ENCODE results near the gene FOXR1.

The FOXR1 gene

GRCh38 chr11:118998388-118998717 lies 26.8 kb downstream of the FOXR1 start:
- no peak for TF ChIP-seq CTCF (IDR thresholded peaks at IDR 0.05)

DNA sequence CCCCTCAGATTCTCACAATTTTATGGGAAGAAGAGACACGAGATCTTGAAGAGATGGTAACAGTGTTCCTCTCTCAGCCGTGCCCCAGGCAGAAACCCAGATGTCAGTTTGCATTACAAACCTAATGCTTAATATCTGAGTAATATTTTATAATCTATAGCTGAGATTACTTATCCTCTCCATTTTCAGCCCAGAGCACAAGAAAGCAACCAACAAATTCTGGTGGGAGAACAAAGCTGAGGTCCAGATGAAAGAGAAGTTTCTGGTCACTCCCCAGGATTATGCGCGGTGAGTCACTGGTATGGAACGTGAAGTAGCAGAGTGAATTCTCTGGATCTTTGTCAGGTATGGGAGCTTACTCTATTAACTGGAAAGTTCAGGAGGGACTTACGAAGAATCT lies 27.3 kb downstream of the FOXR1 start:
- TF ChIP-seq CTCF (IDR thresholded peaks at IDR 0.05) = no peak

DNA sequence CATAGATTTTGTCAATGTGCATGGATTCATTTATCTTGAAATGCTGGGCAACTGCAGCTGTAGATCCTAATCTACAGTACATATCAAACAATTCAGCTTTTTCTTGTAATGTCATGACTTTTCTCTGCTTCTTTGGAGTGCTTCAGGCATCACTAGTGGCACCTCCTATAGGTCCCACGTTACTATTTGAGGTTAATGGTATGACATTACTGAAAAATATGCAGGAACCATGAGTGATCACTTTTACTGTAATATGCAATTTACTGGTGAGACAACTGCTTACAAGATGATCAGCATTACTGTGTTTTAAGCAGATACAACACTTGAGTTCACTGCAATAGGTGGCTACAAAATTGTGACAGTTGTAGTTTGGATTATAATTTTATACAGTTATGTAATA lies 29.3 kb downstream of the FOXR1 start:
- no peak for TF ChIP-seq CTCF (IDR thresholded peaks at IDR 0.05)

DNA sequence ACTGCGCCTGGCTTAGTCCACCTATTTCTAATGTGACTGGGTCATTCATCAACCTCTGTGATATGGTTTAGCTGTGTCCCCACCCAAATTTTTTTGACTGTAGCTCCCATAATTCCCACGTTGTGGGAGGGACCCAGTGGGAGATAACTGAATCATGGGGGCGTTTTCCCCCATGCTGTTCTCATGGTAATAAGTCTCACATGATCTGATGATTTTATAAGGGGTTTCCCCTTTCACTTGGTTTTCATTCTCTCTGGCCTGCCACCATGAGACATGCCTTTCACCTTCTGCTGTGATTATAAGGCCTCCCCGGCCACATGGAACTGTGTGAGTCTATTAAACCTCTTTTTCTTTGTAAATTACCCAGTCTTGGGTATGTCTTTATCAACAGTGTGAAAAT lies 35.1 kb downstream of the FOXR1 start:
- no peak for TF ChIP-seq CTCF (IDR thresholded peaks at IDR 0.05)

DNA sequence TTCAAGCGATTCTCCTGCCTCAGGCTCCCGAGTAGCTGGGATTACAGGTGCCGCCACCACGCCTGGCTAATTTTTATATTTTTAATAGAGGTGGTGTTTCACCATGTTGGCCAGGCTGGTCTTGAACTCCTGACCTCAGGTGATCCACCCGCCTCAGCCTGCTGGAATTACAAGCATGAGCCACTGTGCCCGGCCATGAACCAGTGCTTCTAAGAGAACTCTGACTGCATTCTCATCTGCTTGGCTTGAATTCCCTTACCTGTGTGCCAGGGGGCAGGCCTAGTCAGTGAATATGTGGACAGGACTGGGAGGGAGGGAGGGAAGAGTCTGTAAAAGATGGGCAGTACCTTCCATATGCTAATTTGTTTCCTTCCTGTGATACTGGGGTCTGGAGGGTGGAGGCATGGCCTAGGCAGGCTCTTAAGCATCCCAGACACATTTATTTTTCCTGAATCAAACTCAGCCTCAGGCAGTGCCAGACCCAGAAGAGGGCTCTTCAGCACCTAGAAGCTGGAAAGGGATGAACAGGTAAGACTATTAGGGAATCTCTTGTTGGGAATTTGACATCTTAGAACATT lies 40.0 kb downstream of the FOXR1 start:
- TF ChIP-seq CTCF (IDR thresholded peaks at IDR 0.05) = no peak

DNA sequence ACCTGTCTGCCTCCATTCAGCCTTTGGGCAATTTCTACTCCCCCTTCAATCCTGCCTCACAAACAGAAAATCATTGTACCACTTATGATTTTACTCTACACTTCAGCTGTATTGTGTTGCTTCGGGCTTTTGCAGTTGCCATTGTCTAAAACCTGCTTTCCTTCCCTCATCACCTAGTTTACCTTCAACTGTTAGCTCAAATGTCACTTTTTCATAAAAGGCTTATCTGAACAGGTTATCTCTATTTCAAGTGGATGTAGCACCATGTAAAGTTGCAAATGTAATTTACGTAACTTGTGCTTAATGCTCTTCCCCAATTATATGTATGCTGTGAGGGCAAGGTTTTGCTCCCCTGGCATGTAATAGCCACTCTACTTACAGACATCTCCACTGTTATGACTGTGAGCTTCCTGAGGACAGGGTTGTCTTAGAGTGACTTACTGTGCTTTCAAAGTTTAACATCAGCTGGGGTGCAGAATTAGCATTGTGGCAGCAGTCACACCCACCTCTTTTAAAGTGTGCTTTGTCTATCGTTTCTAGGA lies 41.1 kb downstream of the FOXR1 start:
- no peak for TF ChIP-seq CTCF (IDR thresholded peaks at IDR 0.05)

DNA sequence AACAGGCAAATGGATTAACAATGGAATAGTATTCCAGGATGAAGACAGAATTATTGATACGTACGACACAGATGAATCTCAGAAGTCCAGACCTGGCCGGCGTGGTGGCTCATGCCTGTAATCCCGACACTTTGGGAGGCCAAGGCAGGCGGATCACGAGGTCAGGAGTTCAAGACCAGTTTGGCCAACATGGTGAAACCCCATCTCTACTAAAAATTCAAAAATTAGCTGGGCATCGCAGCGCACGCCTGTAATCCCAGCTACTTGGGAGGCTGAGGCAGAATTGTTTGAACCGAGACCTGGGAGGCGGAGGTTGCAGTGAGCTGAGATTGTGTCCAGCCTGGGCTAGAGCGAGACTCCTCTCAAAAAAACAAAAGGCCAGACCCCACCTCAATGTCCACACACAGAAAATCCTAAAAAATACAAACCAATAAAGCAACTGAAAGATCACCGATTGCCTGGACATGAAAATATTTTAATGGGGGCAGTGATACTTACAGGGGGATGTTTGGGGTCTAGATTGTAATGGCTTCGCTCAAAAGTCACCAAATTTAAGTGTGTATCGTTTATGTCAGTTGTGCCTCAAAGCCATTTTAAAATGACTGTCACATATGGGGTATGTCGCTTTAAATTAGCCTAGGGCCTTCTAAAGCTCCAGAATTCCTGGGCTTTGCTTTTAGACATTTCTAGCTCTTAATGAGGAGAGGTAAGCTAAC lies 42.8 kb downstream of the FOXR1 start:
- no peak for TF ChIP-seq CTCF (IDR thresholded peaks at IDR 0.05)

Measured in LNCAP (cell line).